B cell (primary cell): ENCODE results near the gene TRPC1.

Source experiments
- CTCF ChIP-seq: fragments of 200-600 bp; IDR thresholded peaks from one replicate; pipeline ENCODE4 v1.8.0; 2022; ENCODE audit warnings: antibody characterized with exemption, mild to moderate bottlenecking
- EZH2 ChIP-seq: IDR thresholded peaks from 2 replicates; pipeline ENCODE4 v1.6.1; 2012; ENCODE audit warnings: borderline replicate concordance, low read depth, mild to moderate bottlenecking, moderate library complexity, low read length; ENCODE audit not compliant: insufficient read depth, poor library complexity, severe bottlenecking

GRCh38 chr3:142853270-142854168, 129.7 kb downstream of the TRPC1 start:
- no peak for TF ChIP-seq CTCF
- TF ChIP-seq EZH2, result no peak
